ENCODE measurements around the gene STMN3.
"Not testable (repeated sequence)": the region's sequence is repeated elsewhere in the genome, so short reads cannot be mapped to it uniquely, and the experiment has no call there.

STMN3 gene

GRCh38 chr20:63630956-63631355 is 22.3 kb downstream of the STMN3 start:
- DNase-seq, result not testable (repeated sequence)

DNA sequence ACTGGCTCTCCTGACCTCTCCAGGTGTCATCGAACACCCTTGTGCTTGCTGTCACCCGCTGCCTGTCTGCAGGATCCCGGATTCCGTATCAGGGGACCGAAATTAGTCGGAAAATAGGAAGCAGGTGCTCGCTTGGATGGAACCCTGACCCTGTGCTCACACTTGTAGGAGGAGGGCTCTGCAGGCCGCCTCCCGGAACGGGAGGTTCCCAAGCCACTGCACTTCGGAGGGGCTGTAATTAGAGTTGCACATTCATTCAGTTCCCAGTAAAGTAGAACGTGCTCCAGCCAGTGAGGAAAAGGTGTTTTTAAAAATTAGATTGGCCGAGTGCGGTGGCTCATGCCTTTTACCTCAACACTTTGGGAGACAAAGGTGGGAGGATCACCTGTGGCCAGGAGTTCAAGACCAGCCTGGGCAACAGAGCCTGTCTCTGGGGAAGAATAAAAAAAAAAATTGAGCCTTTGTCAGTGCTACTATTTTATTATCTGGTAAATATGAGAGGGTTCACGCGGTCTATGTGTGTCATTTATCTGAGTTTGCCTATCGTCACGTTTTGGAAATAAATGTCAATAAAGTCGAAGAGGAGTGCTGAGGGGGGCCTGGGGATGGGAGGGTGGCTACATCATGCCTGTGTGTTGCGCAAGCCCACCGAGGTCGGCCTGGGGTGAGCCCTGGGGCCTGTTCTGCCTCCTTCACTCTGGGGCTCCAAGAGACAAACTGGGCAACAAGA is 24.8 kb downstream of the STMN3 start:
- peak; percentile 92 for DNase-seq

DNA sequence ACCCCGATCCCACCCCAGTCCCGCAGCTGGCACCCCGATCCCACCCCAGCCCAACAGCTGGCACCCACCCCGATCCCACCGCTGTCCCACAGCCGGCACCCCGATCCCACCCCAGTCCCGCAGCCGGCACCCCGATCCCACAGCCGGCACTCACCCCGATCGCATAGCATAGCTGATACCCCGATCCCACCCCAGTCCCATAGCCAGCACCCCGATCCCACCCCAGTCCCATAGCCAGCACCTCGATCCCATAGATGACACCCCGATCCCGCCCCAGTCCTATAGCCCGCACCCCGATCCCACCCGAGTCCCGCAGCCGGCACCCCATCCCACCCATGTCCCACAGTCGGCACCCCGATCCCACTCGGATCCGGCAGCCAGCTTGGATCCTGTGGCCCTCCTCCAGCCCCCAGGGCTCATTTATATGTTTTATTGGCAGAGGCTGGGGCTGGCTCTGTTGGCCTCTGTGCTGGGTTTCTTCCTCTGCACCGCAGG is 25.4 kb downstream of the STMN3 start:
- no peak for DNase-seq

DNA sequence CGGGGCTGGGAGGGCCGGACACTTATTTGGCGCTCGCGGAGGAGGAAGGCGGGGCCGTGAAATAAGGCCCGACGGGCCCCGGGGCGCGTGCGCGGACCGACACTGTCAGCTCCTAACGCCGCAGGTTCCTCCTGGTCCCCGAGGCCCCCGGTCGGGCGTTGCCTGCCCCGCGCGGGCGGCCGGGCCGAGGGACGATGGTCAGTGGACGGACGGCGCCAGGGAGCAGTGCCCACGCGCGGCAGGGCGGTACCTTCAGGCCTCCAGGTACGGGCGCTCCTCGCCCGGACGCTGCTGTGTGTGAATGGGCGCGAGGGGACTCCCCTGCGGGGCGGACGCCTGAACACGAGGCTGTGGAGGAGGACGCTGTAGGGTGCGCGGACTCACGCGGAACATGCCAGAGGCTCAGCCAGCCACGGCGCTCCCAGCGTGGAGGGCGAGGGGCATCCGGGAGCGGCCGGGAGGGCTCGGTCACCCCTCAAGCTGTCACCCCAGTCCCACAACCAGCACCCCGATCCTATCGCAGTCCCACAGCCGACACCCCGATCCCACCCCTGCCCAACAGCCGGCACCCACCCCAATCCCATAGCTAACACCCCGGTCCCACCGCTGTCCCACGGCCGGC is 26.0 kb downstream of the STMN3 start:
- DNase-seq, result peak; percentile 86

GRCh38 chr20:63626424-63627128 is 26.6 kb downstream of the STMN3 start, which contains the start of gene GMEB2:
Gene GMEB2, minus strand, starts transcription at chr20:63627101. Its CDS starts 7,704 bp downstream, at chr20:63619397.
- peak; percentile 79 for DNase-seq

GRCh38 chr20:63625771-63626423 is 27.3 kb downstream of the STMN3 start:
- no peak for DNase-seq

GRCh38 chr20:63624486-63624885 is 28.7 kb downstream of the STMN3 start:
- no peak for DNase-seq

GRCh38 chr20:63622732-63623131 is 30.5 kb downstream of the STMN3 start:
- DNase-seq, result no peak

DNA sequence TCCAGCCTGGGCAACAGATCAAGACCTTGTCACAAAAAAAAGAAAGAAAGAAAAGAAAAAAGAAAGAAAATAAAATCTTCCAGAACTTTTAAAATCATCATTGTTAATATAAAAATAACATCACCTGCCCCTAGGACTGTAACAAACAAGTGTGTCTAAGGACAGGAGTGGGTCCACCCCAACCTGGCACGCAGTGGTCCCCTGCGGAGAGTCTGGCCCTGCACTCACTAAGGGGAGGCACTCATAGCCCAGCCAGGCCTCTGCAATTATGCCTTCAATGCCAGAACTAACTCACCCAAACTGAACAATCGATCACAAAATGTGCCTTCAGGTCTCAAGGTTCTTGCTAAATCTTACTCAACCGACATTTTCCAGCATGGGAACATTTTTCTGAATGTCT is 31.1 kb downstream of the STMN3 start:
- DNase-seq, result no peak

DNA sequence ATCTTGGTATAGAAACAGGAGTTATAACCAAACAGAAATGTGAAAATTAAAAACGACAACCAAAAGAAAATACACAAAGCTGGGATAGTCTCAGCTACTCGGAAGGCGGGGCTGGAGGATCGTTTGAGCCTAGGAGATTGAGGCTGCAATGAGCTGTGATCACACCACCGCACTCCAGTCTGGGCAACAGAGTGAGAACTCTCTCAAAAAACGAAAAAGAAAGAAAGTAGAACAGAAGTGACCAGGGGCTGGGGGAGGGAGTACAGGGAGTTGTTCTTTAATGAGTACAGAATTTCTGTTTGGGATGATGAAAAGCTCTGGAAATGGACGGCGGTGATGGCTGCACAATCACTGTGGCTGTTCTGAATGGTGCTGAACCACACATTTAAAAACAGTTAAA is 32.2 kb downstream of the STMN3 start:
- no peak for DNase-seq

- no peak for DNase-seq
Measured at GRCh38 chr20:63619505-63619904, 33.7 kb downstream of the STMN3 start.

- no peak for DNase-seq
Measured at GRCh38 chr20:63619086-63619485, 34.1 kb downstream of the STMN3 start.

- DNase-seq, result no peak
Measured at GRCh38 chr20:63618291-63618980, 34.8 kb downstream of the STMN3 start.

DNA sequence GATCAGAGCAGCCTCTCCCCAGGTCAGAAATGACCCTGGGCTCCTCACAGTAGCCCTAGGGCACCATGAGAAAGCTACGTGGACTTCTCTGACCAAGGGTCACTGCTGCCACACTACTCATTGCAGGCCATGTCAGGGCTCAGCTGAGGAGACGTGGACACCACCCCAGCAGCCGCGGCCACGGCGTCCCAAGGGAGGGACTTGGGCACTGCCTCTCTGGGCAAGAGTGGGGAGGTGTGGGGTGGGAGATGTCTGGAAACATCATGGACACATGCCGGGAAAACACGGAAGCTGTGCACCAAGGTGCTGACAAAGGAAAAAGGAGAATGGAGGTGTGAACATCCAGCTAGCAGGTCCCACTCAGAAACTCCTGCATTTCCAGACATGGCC is 35.4 kb downstream of the STMN3 start:
- no peak for DNase-seq

DNA sequence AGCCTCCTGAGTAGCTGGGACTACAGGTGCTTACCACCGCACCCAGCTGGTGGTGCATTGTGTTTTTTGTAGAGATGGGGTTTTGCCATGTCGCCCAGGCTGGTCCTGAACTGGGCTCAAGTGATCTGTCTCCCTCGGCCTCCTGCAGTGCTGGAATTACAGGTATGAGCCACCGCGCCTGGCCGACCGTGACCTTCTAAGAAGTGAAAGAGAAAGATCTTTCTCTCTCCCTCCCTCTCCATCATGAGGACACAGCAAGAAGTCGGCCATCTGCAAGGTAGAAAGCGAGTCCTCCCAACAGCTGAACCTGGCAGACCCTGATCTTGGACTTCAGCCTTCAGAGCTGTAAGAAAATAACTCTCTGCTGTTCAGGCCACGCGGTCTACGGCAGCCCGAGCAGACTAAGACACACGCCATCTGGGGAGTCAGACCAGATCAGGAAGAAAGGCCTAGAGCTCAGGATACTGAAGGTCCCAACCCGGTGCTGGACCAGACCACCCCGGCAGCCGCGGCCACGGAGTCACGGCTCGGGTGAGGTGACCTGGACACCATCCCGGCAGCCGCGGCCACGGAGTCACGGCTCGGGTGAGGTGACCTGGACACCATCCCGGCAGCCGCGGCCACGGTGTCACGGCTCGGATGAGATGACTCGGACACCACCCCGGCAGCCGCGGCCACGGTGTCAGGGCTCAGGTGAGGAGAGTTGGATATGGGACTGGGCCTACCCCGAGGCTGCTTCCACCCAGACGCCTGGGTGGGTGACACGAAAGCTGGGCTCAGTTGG is 35.9 kb downstream of the STMN3 start:
- DNase-seq, result no peak

- not testable (repeated sequence) for DNase-seq
Measured at GRCh38 chr20:63613863-63614594, 39.2 kb downstream of the STMN3 start.

DNA sequence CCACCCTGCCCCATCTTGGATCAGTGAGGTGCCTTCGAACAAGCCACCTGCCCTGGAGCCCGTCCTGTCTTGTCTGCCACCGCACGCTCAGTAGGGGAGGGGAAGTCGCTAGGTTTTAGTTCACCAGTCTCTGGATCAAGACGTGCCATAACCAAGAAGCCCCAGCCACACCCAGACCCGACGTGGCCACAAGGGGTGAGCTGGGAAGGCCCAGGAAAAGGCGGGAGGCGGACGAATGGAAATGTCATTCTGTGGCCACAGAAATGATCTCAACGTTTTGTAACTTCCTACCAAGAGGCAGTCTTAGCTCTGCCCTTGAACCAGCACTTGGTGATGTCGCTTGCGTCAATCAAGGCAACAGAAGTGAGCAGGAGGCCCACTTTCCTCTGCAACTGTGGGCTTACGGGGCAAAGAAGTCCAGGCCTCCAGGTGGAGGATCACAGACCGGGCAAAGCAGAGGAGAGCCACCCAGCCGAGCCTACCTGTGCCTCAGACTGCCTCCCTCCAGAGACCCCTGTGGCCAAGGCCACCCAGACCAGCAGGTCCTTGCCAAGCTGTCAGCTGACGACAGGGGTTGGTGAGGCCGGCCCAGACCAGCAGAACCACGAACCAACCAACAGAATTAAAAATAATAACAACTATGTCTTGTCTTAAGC is 40.8 kb downstream of the STMN3 start:
- DNase-seq, result no peak

- DNase-seq, result no peak
Measured at GRCh38 chr20:63611646-63612045, 41.6 kb downstream of the STMN3 start.

DNA sequence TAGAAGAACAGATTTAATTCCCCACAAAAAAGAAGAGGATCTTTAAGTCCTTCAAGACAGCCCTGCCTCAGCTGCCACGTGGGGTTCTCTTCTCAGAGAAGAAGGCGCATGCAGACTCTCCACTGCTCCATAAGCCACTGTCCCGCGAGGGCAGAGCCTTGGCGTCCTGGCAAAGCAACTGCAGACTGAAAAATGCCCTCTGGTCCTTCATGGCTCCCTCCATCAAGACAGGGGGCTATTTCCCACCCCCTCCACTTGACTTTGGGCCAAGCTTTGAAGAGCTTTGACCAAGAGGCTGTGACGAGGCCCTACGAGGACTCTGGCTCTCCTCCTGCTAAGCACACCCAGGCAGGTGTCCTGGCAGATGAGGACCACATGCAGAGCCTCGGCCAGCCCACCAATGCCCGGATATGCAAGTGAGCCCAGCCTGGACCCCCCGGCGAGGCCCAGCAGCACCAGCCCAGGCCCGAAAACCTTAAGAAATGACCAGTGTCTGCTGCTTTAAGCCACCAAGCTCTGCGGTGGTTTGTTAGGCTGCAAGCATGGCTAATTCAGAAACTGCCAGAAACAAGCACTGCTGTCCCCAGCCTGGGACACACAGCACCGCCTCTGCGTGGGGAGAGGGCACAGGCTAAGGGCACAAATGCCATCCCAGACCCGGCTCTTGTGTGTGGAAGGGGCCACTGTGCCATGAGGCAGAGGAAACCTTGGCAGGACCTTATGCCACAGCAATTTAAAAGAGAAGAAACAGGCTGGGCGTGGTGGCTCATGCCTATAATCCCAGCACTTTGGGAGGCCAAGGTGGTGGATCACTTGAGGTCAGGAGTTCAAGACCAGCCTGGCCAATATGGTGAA is 42.4 kb downstream of the STMN3 start:
- peak; percentile 33 for DNase-seq

GRCh38 chr20:63606686-63607085 is 46.5 kb downstream of the STMN3 start:
- no peak for DNase-seq

Measured in DMS79 treated with DMSO at 0.1 percent for 48 hours (cell line).